Measurements from ENCODE around the gene PIKFYVE. TPM values are rescaled to one million over a fixed set of nuclear protein-coding genes. Genes with fewer than 3 reads are reported as not detected.
A peak's percentile ranks its signal among the peaks of the same experiment; 100 is the strongest.

Gene PIKFYVE
- total RNA-seq, 1 experiment from 2014 or later: 34.8 TPM

DNA sequence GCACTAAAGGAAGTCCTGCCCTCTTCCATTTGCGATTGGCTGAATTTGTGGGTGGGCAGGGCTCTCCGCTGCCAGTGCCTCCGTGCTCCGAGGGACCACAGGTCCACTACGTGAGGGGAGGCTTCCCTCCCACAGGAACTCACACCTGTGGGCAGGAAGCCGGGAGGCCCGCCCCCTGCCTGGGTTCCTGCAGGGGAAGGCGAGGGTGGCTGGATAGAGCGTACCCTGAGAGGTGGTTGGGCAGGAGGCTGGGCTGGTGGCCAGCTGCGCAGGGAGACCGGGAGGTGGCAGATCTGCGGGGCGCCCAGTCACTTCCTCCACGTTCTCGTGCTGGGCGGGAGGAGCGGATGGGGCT lies 93.6 kb downstream of the PIKFYVE start:
- H3K27ac ChIP-seq (ENCODE audit: low read length): no peak overlapping the region
- ChIA-PET CTCF (no interaction called here), POLR2A (no interaction called here)
- in situ Hi-C loops (cut with HindIII; ENCODE audit: low pct_unique_long_range_greater_than_20kb, low sequenced_read_pairs): no loop called here
- H3K9me3 ChIP-seq (ENCODE audit: control insufficient read depth, insufficient read depth, low read depth, low read length): no peaks in the 10 kb centered on the region
- intact Hi-C loops (cut with micrococcal nuclease; ENCODE audit: unreplicated experiment): no loop called here
- ATAC-seq (no peak), DNase-seq (ENCODE audit: low read depth, low spot score) (no peak)
- H3K27me3 ChIP-seq (ENCODE audit: control insufficient read depth, insufficient read depth, low read length): no peaks in the 10 kb centered on the region
- BruUV-seq (replicated peaks): no TSS peak
- H3K4me3 ChIP-seq (ENCODE audit: low read depth in 2 of 2, low read length in 2 of 2): peak overlapping the region in 1 of 2 experiments; percentile 10; a peak in 1 of 4 replicates
- peaks cover 9% of the 10 kb centered on the region for H3K36me3 ChIP-seq (ENCODE audit: control insufficient read depth, insufficient read depth, low read length)
- TF ChIP-seq, protein P1, sequence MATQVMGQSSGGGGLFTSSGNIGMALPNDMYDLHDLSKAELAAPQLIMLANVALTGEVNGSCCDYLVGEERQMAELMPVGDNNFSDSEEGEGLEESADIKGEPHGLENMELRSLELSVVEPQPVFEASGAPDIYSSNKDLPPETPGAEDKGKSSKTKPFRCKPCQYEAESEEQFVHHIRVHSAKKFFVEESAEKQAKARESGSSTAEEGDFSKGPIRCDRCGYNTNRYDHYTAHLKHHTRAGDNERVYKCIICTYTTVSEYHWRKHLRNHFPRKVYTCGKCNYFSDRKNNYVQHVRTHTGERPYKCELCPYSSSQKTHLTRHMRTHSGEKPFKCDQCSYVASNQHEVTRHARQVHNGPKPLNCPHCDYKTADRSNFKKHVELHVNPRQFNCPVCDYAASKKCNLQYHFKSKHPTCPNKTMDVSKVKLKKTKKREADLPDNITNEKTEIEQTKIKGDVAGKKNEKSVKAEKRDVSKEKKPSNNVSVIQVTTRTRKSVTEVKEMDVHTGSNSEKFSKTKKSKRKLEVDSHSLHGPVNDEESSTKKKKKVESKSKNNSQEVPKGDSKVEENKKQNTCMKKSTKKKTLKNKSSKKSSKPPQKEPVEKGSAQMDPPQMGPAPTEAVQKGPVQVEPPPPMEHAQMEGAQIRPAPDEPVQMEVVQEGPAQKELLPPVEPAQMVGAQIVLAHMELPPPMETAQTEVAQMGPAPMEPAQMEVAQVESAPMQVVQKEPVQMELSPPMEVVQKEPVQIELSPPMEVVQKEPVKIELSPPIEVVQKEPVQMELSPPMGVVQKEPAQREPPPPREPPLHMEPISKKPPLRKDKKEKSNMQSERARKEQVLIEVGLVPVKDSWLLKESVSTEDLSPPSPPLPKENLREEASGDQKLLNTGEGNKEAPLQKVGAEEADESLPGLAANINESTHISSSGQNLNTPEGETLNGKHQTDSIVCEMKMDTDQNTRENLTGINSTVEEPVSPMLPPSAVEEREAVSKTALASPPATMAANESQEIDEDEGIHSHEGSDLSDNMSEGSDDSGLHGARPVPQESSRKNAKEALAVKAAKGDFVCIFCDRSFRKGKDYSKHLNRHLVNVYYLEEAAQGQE (IDR thresholded peaks at IDR 0.05; ENCODE audit: insufficient read depth in 1 of 2, low read depth in 2 of 2, low read length in 1 of 2): no peak
- no peak for TF ChIP-seq TCF7L2 (IDR thresholded peaks at IDR 0.05; ENCODE audit: low read depth, low read length)
- no peak for TF ChIP-seq POLR2AphosphoS5 (IDR thresholded peaks at IDR 0.05; ENCODE audit: low read depth, low read length)
- TF ChIP-seq SIN3A (IDR thresholded peaks at IDR 0.05; ENCODE audit: borderline replicate concordance, insufficient read depth, low read depth, low read length): no peak
- TF ChIP-seq, protein P2, sequence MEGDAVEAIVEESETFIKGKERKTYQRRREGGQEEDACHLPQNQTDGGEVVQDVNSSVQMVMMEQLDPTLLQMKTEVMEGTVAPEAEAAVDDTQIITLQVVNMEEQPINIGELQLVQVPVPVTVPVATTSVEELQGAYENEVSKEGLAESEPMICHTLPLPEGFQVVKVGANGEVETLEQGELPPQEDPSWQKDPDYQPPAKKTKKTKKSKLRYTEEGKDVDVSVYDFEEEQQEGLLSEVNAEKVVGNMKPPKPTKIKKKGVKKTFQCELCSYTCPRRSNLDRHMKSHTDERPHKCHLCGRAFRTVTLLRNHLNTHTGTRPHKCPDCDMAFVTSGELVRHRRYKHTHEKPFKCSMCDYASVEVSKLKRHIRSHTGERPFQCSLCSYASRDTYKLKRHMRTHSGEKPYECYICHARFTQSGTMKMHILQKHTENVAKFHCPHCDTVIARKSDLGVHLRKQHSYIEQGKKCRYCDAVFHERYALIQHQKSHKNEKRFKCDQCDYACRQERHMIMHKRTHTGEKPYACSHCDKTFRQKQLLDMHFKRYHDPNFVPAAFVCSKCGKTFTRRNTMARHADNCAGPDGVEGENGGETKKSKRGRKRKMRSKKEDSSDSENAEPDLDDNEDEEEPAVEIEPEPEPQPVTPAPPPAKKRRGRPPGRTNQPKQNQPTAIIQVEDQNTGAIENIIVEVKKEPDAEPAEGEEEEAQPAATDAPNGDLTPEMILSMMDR (IDR thresholded peaks at IDR 0.05): no peak
- H3K4me1 ChIP-seq (ENCODE audit: control insufficient read depth, insufficient read depth, low read length): no peaks in the 10 kb centered on the region

DNA sequence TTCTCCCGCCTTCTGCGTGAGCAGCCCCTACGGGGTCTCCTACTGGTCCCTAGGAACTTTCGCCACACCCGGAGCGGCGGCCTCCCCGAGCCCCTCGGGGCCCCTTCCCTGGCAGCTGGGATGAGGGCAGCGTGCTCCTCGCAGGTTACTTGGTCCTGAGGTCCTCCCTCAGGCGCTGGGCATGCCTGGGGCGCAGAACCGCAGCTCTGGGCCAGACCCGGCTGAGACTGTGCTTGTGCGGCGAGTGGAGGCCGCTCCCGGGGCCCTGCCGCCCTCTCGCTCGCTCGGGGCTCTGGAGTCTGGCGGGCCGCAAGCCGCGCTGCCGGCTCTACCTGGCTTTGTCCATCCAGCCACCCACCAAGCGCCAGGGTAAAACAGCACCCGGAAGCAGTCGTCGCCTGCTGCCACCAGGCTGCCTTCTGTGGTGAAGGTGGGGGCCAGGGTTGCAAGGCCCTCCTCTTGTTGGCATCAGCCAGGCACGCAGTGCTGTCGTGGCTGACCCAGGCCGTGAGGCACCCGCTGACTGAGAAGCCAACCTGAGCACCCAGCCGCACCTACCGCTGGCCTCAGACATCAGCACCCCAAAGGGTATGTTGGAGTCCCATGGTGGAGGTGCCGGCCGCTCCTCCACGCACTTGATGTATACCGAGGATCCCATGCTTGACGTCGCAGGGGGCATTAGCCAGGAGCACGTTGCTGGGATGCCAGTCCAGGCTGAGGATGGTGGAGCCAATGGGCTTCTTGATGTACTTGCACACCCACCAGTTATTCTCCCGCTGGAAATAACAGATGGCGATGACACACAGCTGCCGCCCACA lies 94.4 kb downstream of the PIKFYVE start:
- Histone ChIP-seq H3K4me1 (ENCODE audit: control insufficient read depth, insufficient read depth, low read length) (no peaks in the 10 kb centered on the region), H3K9me3 (ENCODE audit: control insufficient read depth, insufficient read depth, low read depth, low read length) (no peaks in the 10 kb centered on the region), H3K4me3 (ENCODE audit: low read depth in 2 of 2, low read length in 2 of 2) (no peak overlapping the region), H3K27ac (ENCODE audit: low read length) (no peak overlapping the region), H3K27me3 (ENCODE audit: control insufficient read depth, insufficient read depth, low read length) (no peaks in the 10 kb centered on the region), H3K36me3 (ENCODE audit: control insufficient read depth, insufficient read depth, low read length) (peaks cover 4% of the 10 kb centered on the region)
- in situ Hi-C loops (cut with HindIII; ENCODE audit: low pct_unique_long_range_greater_than_20kb, low sequenced_read_pairs) (no loop called here), intact Hi-C loops (cut with micrococcal nuclease; ENCODE audit: unreplicated experiment) (no loop called here)
- POLR2A ChIA-PET: interaction anchor here (0.7 kb wide), 1 partner anchor 89 kb away, joined by 3 read pairs; no protein-coding TSS in a partner anchor
- no TSS peak for BruUV-seq (replicated peaks)
- TF ChIP-seq SIN3A (IDR thresholded peaks at IDR 0.05; ENCODE audit: borderline replicate concordance, insufficient read depth, low read depth, low read length): no peak
- no peak for TF ChIP-seq POLR2AphosphoS5 (IDR thresholded peaks at IDR 0.05; ENCODE audit: low read depth, low read length)
- TF ChIP-seq TCF7L2 (IDR thresholded peaks at IDR 0.05; ENCODE audit: low read depth, low read length): no peak
- TF ChIP-seq, protein P1 (IDR thresholded peaks at IDR 0.05; ENCODE audit: insufficient read depth in 1 of 2, low read depth in 2 of 2, low read length in 1 of 2): no peak
- TF ChIP-seq, protein P2 (IDR thresholded peaks at IDR 0.05): no peak
- CTCF ChIA-PET: no interaction called here
- ATAC-seq: no peak
- DNase-seq (ENCODE audit: low read depth, low spot score): no peak
